GM21515 (cell line): Measurements from ENCODE around the gene FAHD2B.
A peak's percentile ranks its signal among the peaks of the same experiment; 100 is the strongest.
"Not testable (repeated sequence)": the region's sequence is repeated elsewhere in the genome, so short reads cannot be mapped to it uniquely, and the experiment has no call there.

ENCODE experiments used
- ATAC-seq: cut with Tn5 transposase; IDR thresholded peaks from one replicate; pipeline ENCODE4 v1.9.1; 2021; ENCODE audit not compliant: unreplicated experiment

FAHD2B gene

GRCh38 chr2:97094772-97095611 lies at the start of gene FAHD2B:
FAHD2B (minus strand) TSS chr2:97094882; CDS start chr2:97091706, 3,176 bp downstream.
- ATAC-seq = peak; percentile 81

- not testable (repeated sequence) for ATAC-seq
These were observed 49.3 kb upstream of the FAHD2B start for GRCh38 chr2:97144016-97144415.

GRCh38 chr2:97129090-97129489 lies 34.4 kb upstream of the FAHD2B start:
- ATAC-seq = not testable (repeated sequence)

- ATAC-seq = peak; percentile 3
These were observed 19.2 kb upstream of the FAHD2B start for GRCh38 chr2:97113882-97114255.

GRCh38 chr2:97113050-97113881 lies 18.6 kb upstream of the FAHD2B start, which contains the start of gene ANKRD36:
ANKRD36 (plus strand) TSS chr2:97113153; CDS start chr2:97113740, 587 bp downstream.
- peak; percentile 95 for ATAC-seq

GRCh38 chr2:97112320-97113049 lies 17.8 kb upstream of the FAHD2B start:
- not testable (repeated sequence) for ATAC-seq

GRCh38 chr2:97111246-97111645 lies 16.6 kb upstream of the FAHD2B start:
- not testable (repeated sequence) for ATAC-seq

GRCh38 chr2:97106878-97107277 lies 12.2 kb upstream of the FAHD2B start:
- ATAC-seq = not testable (repeated sequence)

- not testable (repeated sequence) for ATAC-seq
These were observed 4.2 kb upstream of the FAHD2B start for GRCh38 chr2:97098786-97099372.

GRCh38 chr2:97095661-97096060 lies 979 bp upstream of the FAHD2B start:
- ATAC-seq = no peak

- peak; percentile 42 for ATAC-seq
These were observed 505 bp downstream of the FAHD2B start for GRCh38 chr2:97093983-97094771.

- ATAC-seq = not testable (repeated sequence)
These were observed 1.7 kb downstream of the FAHD2B start for GRCh38 chr2:97092946-97093345.

- ATAC-seq = not testable (repeated sequence)
These were observed 6.0 kb downstream of the FAHD2B start for GRCh38 chr2:97088706-97089105.

GRCh38 chr2:97085093-97085492 lies 9.6 kb downstream of the FAHD2B start:
- ATAC-seq = not testable (repeated sequence)

- not testable (repeated sequence) for ATAC-seq
These were observed 11.2 kb downstream of the FAHD2B start for GRCh38 chr2:97083516-97083915.

- ATAC-seq = not testable (repeated sequence)
These were observed 12.5 kb downstream of the FAHD2B start for GRCh38 chr2:97082206-97082605.

GRCh38 chr2:97080855-97081254 lies 13.8 kb downstream of the FAHD2B start:
- ATAC-seq = not testable (repeated sequence)

- not testable (repeated sequence) for ATAC-seq
These were observed 17.5 kb downstream of the FAHD2B start for GRCh38 chr2:97077213-97077612.

- ATAC-seq = not testable (repeated sequence)
These were observed 23.8 kb downstream of the FAHD2B start for GRCh38 chr2:97070915-97071314.

- not testable (repeated sequence) for ATAC-seq
These were observed 26.0 kb downstream of the FAHD2B start for GRCh38 chr2:97068722-97069121.
